AG04450 (cell line): ENCODE results near the gene MYL7. TPM values are rescaled to one million over a fixed set of nuclear protein-coding genes. Genes with fewer than 3 reads are reported as not detected.

Experiments used
- CTCF ChIA-PET: fragments of 300-600, 350-600 bp; formaldehyde crosslinking; extraction: SDS; loops from one replicate; lab custom pipeline; 2022; ENCODE audit warnings: antibody characterized with exemption, inconsistent platforms; lab: Charles Lee
- POLR2A ChIA-PET: fragments of 350-600 bp; formaldehyde crosslinking; extraction: SDS; loops from one replicate; lab custom pipeline; 2021; ENCODE audit warnings: antibody characterized with exemption, inconsistent platforms; lab: Yijun Ruan, JAX
- DNase-seq: peaks from one replicate; pipeline ENCODE4 v3.0.0-alpha.2; 2011; ENCODE audit warnings: low read depth, low spot score
- H3K27ac ChIP-seq: one replicate; pipeline ENCODE4 v1.5.1; 2012; ENCODE audit warnings: low read depth, low read length, control low read depth
- H3K27me3 ChIP-seq: one replicate; pipeline ENCODE4 v1.6.0; 2012; ENCODE audit warnings: low read length; ENCODE audit not compliant: control insufficient read depth, insufficient read depth
- H3K4me3 ChIP-seq: 2 replicates; pipeline ENCODE4 v1.5.1; 2011; ENCODE audit warnings: mild to moderate bottlenecking, low read depth, low read length, control low read depth
- H3K9me3 ChIP-seq: 2 replicates; pipeline ENCODE4 v1.5.1; 2012; ENCODE audit warnings: low read length; ENCODE audit not compliant: control insufficient read depth, insufficient read depth
- CTCF ChIP-seq: IDR thresholded peaks from 2 replicates; pipeline ENCODE4 v1.5.1; 2011; ENCODE audit warnings: low read depth, low read length, control low read depth, inconsistent platforms
- polyA plus RNA-seq: library from polyadenylated mRNA; depleted of rRNA; stranded (reverse); fragments of >200 nt; gene quantifications from 2 replicates; pipeline ENCODE4 v1.2.3, GENCODE V29; 2011

Gene MYL7
- polyA plus RNA-seq, 1 experiment, result not detected

GRCh38 chr7:44183386-44183785, 42.3 kb upstream of the MYL7 start:
- POLR2A ChIA-PET, result no interaction called here
- Histone ChIP-seq H3K27me3 (no peaks in the 10 kb centered on the region), H3K4me3 (no peak overlapping the region), H3K9me3 (peaks cover 12% of the 10 kb centered on the region), H3K27ac (no peak overlapping the region)
- CTCF ChIA-PET, result no interaction called here
- TF ChIP-seq CTCF, result no peak
- DNase-seq, result no peak

DNA sequence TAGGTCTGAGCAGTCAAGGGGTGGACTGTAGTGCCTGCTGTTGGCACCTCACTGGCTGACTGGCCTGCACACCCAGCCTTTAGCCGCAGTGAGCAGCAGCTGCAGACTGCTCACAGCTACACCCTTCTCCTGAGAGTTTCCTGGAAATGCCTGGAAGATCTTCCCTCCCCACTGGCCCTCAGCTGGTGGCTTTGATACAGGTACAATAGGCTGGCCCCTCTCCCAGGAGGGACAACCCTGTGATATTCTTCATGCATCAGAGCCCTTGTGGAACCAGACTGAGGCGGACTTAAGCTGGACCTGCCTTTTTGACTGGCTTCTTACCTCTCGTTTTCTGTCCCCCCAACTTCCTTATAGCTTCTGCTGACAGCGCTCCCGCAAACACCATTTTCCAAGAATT, 41.7 kb upstream of the MYL7 start:
- Histone ChIP-seq H3K9me3 (peaks cover 12% of the 10 kb centered on the region), H3K4me3 (no peak overlapping the region), H3K27ac (no peak overlapping the region), H3K27me3 (no peaks in the 10 kb centered on the region)
- no peak for DNase-seq
- CTCF ChIA-PET, result no interaction called here
- POLR2A ChIA-PET, result no interaction called here
- no peak for TF ChIP-seq CTCF

DNA sequence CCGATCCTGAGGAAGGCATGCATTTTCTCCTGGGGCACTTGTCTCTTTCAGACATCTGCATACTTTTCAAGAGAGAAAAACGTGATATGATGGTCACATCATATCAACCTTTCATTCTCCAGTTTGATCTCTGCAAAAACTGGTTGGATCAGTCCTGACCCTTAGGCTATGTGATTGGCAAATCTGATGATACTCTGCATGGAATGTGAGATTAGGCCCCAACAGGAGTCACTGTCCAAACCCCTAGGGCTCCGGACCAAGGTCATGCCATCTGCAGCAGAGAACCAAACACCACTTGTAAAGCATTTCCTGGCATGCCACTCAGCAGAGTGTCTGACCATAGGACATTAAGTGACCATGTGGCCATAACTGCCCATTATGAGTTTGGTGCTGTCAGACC, 39.5 kb upstream of the MYL7 start:
- DNase-seq, result no peak
- CTCF ChIA-PET, result no interaction called here

DNA sequence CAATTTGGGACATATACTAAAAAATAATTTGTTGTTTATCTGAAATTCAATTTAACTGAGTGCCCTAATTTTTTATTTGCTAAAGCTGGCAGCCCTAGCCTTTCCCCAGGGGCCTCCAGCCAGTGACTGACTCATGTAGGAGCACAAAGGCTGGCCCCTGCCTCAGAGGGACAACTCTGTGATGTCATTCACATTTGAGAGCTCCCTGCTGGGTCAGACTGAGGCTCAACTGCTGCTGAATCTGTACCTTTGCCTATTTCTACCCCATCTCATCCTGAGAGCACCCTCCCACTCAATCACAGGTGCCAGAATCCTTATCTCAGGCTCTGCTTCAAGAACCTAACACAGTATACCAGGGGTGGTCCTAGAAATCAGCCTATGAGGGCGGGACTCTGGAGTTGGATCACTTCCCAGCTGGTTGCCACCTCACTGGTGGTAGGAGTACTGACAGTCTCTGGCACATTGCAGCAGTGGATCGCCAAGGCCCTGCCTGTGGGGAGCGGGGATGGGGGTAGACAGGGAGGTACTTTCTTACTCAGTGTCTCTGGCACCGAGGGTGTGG, 36.5 kb upstream of the MYL7 start:
- Histone ChIP-seq H3K9me3 (peaks cover 5% of the 10 kb centered on the region), H3K27ac (no peak overlapping the region), H3K4me3 (no peak overlapping the region), H3K27me3 (peaks cover 9% of the 10 kb centered on the region)
- CTCF ChIA-PET, result no interaction called here
- TF ChIP-seq CTCF, result no peak
- POLR2A ChIA-PET, result no interaction called here
- DNase-seq, result no peak

More for the DNA sequence above, 39.5 kb upstream of the MYL7 start:
- Histone ChIP-seq H3K27ac (no peak overlapping the region), H3K4me3 (no peak overlapping the region), H3K27me3 (peaks cover 3% of the 10 kb centered on the region), H3K9me3 (peaks cover 12% of the 10 kb centered on the region)
- TF ChIP-seq CTCF, result no peak
- POLR2A ChIA-PET, result no interaction called here

DNA sequence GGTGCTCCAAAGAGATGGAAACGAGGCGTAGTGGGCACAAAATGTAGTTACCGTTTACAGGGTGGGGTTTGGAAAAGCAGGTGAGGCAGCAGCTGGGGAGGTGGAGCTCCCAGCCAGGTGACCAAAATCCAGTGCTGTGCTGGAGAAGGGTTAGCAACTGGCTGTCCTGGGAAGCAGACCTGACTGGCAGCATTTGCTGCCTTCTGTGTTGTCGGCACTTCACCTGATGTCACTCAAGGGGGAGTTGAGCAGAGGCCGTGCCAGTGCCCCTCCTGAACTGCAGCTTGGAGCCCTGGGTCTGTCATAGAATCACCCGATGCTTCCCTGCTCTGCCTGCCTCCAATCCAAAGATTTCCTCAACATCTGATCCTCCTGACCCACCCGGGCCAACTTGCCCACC, 35.4 kb upstream of the MYL7 start:
- H3K4me3 ChIP-seq, result no peak overlapping the region
- CTCF ChIA-PET, result no interaction called here
- peaks cover 11% of the 10 kb centered on the region for H3K27me3 ChIP-seq
- H3K9me3 ChIP-seq, result peaks cover under 1% of the 10 kb centered on the region
- TF ChIP-seq CTCF, result no peak
- no peak overlapping the region for H3K27ac ChIP-seq
- POLR2A ChIA-PET, result no interaction called here
- no peak for DNase-seq
